ENCODE results near the gene AVL9. TPM values are rescaled to one million over a fixed set of nuclear protein-coding genes. Genes with fewer than 3 reads are reported as not detected.
"Not testable (repeated sequence)": the region's sequence is repeated elsewhere in the genome, so short reads cannot be mapped to it uniquely, and the experiment has no call there.

The AVL9 gene
- total RNA-seq (10 to 100 TPM; 26.1 to 28.1 TPM), total RNA-seq (50.8 to 103 reads per million in 2 donors)

DNA sequence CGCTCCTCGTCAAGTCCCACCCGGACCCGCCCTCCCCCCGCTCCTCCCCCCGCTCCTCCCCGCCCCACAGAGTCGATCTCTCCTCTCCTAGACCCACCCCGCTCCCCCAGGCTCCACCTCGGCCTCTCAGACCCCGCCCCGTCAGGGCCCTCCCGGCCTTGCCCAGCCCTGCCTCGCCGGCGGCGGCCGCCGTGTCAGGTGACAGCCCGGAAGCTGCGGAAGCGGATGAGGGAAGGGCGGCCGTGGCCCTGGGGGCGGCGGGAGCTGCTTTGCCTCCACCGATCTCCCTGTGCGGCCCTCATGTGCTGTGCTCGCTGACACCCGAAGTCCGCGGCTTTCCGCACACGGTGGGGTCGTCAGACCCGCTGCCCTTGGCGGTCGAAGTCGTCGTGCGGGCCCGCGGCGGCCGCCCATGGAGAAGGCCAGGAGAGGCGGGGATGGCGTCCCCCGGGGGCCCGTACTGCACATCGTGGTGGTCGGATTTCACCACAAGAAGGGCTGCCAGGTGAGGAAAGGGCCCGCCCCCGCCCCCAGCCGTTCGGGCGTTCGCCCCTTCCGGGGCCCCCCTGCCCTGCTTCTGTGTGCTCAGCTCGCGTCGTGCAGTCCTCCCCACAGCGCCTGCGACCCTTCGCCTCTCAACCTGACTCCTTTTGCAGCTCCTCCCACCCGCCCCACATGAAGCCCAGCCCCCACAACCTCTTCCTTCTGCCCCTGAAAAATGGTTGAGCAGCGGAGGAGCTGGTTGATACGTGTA is at the start of gene AVL9:
TSS of gene AVL9 (plus strand) at position 192 of the 754 bp plus-strand sequence. CDS start at position 413, 221 bp downstream.
- peak within 1 kb of the TSS; percentile 92 for H3K27ac Mint-ChIP-seq
- no peaks in the 10 kb centered on the region for H3K27me3 Mint-ChIP-seq
- peaks cover 30% of the 10 kb centered on the region for H3K4me1 Mint-ChIP-seq
- no peaks in the 10 kb centered on the region for H3K9me3 ChIP-seq (ENCODE audit: control insufficient read depth, low read length, poor library complexity, severe bottlenecking)
- H3K4me3 Mint-ChIP-seq = peak within 1 kb of the TSS; percentile 96
- peak; percentile 96 for ATAC-seq
- no peaks in the 10 kb centered on the region for H3K36me3 Mint-ChIP-seq (ENCODE audit: low read depth)
- DNase-seq = peak; percentile 99

DNA sequence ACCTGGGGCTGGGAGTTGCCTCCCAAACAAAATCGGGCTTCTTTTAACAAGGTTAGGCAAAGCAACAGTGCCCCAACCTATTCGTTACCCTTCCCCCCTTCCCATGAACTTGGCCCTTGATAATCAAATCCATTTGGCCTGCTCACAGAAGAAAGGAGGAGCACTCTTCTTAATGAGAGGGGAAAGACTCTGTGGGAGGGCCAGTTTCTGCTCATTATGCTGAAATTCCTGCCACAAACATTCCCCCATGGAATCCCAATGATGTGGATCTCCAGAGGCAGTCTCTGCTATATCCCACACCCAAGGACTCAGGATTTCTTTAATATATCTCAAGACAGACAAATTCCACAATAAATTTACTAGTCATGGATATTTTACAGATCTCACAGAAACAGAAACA is 48.1 kb upstream of the AVL9 start:
- Mint-ChIP-seq H3K4me1 (no peaks in the 10 kb centered on the region), H3K4me3 (no peak overlapping the region), H3K27me3 (no peaks in the 10 kb centered on the region), H3K27ac (no peak overlapping the region), H3K36me3 (ENCODE audit: low read depth) (no peaks in the 10 kb centered on the region)
- H3K9me3 ChIP-seq (ENCODE audit: control insufficient read depth, low read length, poor library complexity, severe bottlenecking) = no peaks in the 10 kb centered on the region
- DNase-seq (no peak), ATAC-seq (no peak)

DNA sequence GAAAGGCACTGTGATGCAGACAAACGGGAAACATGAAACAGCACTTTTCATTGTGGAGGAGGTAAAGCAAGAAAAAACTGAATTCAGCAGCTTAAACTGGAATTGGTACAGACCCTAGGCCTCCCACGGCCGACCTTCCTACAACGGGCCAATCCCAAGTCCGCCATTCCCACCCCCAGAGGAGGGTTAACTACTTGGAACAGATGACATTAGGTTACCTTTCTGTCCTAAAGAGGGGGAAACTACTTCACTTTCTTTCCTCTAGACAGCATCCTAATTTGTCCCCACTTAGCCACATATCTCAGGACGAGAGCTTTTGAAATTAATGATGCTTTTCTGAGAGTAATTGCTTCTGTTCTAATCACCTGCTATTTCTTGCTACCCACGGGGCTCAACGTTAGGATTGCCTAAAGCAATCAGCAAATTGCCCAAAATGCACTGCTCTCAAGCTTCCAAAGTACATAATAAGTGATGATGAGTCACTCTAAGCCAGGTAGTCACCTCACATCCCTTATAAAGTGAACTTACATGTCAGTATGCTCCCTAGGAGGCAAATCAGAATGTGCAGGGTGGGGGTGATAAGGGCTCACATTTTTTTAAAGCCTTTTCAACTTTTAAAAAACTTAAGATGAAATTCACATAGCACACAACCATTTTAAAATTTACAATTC is 41.8 kb upstream of the AVL9 start:
- H3K27ac Mint-ChIP-seq = no peak overlapping the region
- H3K4me1 Mint-ChIP-seq = no peaks in the 10 kb centered on the region
- DNase-seq (no peak), ATAC-seq (no peak)
- no peak overlapping the region for H3K4me3 Mint-ChIP-seq
- H3K27me3 Mint-ChIP-seq = peaks cover 31% of the 10 kb centered on the region
- H3K36me3 Mint-ChIP-seq (ENCODE audit: low read depth) = no peaks in the 10 kb centered on the region
- no peaks in the 10 kb centered on the region for H3K9me3 ChIP-seq (ENCODE audit: control insufficient read depth, low read length, poor library complexity, severe bottlenecking)

DNA sequence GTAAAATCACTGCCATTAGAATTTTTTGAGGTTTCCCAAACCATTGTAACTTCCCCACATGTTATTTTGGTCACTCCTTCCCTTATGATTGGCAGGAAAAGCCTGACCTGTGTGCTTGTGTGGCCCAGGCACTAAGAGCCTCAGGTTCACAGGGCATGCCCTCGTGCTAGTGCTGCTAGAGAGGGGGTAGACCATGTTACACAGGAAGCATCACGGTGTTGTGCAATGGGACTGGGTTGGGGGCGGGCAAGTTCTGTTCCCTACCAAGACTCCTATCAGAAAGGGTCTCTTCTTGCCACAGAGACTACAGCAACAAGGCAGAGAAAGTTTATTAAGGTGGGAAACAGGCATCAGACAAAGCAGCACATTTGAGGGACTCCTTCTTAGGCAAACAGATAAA is 37.3 kb upstream of the AVL9 start:
- no peak for DNase-seq

DNA sequence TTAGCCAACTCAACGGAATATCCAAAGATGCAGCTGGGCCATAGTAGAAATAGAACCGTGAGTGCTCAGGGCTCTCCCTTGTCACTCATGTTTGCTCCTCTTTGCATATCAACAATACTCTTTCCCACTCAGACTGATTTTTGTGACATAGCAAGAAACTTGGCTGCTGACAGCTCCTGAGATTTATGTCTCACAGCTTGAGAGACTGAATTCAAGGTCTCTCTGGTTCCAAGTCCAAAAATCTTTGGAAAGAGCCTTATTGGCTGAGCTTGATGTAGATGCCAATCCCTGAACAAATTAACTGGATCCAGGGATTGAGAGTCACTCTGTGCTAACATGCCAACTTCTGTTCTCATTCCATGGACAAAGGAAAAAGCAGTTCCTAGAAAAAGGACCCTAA is 35.5 kb upstream of the AVL9 start:
- DNase-seq (no peak), ATAC-seq (no peak)
- no peaks in the 10 kb centered on the region for H3K4me1 Mint-ChIP-seq
- no peaks in the 10 kb centered on the region for H3K36me3 Mint-ChIP-seq (ENCODE audit: low read depth)
- H3K27me3 Mint-ChIP-seq = peaks cover 28% of the 10 kb centered on the region
- H3K27ac Mint-ChIP-seq = no peak overlapping the region
- H3K9me3 ChIP-seq (ENCODE audit: control insufficient read depth, low read length, poor library complexity, severe bottlenecking) = no peaks in the 10 kb centered on the region
- H3K4me3 Mint-ChIP-seq = no peak overlapping the region

More for the DNA sequence above, 37.3 kb upstream of the AVL9 start:
- no peak for ATAC-seq
- no peaks in the 10 kb centered on the region for H3K9me3 ChIP-seq (ENCODE audit: control insufficient read depth, low read length, poor library complexity, severe bottlenecking)
- Mint-ChIP-seq H3K36me3 (ENCODE audit: low read depth) (no peaks in the 10 kb centered on the region), H3K27me3 (peaks cover 44% of the 10 kb centered on the region), H3K27ac (no peak overlapping the region), H3K4me3 (no peak overlapping the region), H3K4me1 (no peaks in the 10 kb centered on the region)

DNA sequence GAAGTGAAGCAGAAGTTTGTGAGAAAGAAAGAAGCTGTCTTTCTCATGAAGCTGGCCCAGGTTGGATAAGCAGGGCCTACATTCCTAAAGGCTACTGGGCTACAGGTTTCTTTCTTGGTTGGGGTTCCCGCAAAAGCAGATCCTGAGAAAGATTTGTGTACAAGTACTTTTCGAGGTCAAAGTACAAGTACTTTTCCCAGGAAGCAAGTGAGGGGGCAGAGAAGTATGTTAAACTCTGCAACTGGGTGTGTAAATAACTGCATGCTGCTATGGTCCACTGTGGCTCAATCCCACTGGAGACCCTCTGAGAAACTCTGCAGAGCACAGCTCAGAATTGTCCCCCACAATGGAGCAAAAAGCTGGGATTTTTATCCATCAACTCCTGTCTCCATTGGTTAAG is 33.8 kb upstream of the AVL9 start:
- no peaks in the 10 kb centered on the region for H3K36me3 Mint-ChIP-seq (ENCODE audit: low read depth)
- H3K27ac Mint-ChIP-seq = no peak overlapping the region
- no peak overlapping the region for H3K4me3 Mint-ChIP-seq
- H3K4me1 Mint-ChIP-seq = no peaks in the 10 kb centered on the region
- H3K9me3 ChIP-seq (ENCODE audit: control insufficient read depth, low read length, poor library complexity, severe bottlenecking) = no peaks in the 10 kb centered on the region
- no peak for DNase-seq
- H3K27me3 Mint-ChIP-seq = peaks cover 28% of the 10 kb centered on the region
- ATAC-seq = no peak

DNA sequence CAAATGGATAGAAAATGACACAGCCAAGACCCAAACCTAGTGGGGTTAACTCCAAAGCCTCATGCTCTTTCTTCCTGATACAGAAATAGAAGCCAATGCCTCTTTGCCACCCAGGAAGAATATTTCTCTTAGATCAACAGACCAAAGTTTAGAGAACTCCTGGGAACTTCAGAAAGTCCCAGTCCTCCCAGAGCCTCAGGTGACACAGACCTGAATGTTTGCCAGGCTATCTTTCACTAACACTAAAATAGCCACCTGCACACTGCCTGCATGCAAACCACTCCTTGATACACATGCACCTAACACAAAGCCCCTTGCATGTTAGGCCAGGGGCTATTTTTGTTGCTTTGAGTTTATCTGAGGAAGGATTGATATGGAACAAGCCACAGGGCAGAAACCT is 32.8 kb upstream of the AVL9 start:
- H3K36me3 Mint-ChIP-seq (ENCODE audit: low read depth) = no peaks in the 10 kb centered on the region
- no peak overlapping the region for H3K4me3 Mint-ChIP-seq
- DNase-seq = no peak
- peaks cover 22% of the 10 kb centered on the region for H3K27me3 Mint-ChIP-seq
- H3K4me1 Mint-ChIP-seq = no peaks in the 10 kb centered on the region
- no peak overlapping the region for H3K27ac Mint-ChIP-seq
- ATAC-seq = no peak
- no peaks in the 10 kb centered on the region for H3K9me3 ChIP-seq (ENCODE audit: control insufficient read depth, low read length, poor library complexity, severe bottlenecking)

DNA sequence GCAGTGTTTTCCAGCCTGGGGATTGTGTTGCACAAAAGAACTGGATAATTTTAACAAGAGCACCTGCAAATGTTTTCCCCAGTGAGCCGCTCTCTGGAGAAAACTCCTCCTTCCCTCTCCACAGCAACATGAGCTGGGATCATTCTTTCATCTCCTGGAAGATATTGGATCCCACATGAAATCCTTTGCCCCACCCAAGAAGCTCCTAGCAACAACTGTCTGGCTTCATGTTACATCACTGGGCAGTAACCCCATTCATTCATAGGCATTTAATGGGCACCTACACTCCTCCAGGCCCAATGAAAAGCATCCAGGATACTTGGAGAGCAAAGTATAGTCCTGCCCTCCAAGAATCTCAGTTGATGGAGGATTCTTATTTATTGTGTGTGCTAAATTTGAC is 32.3 kb upstream of the AVL9 start:
- ATAC-seq = no peak
- Mint-ChIP-seq H3K4me3 (no peak overlapping the region), H3K36me3 (ENCODE audit: low read depth) (no peaks in the 10 kb centered on the region), H3K4me1 (no peaks in the 10 kb centered on the region), H3K27ac (no peak overlapping the region), H3K27me3 (peaks cover 17% of the 10 kb centered on the region)
- DNase-seq = no peak
- H3K9me3 ChIP-seq (ENCODE audit: control insufficient read depth, low read length, poor library complexity, severe bottlenecking) = no peaks in the 10 kb centered on the region

DNA sequence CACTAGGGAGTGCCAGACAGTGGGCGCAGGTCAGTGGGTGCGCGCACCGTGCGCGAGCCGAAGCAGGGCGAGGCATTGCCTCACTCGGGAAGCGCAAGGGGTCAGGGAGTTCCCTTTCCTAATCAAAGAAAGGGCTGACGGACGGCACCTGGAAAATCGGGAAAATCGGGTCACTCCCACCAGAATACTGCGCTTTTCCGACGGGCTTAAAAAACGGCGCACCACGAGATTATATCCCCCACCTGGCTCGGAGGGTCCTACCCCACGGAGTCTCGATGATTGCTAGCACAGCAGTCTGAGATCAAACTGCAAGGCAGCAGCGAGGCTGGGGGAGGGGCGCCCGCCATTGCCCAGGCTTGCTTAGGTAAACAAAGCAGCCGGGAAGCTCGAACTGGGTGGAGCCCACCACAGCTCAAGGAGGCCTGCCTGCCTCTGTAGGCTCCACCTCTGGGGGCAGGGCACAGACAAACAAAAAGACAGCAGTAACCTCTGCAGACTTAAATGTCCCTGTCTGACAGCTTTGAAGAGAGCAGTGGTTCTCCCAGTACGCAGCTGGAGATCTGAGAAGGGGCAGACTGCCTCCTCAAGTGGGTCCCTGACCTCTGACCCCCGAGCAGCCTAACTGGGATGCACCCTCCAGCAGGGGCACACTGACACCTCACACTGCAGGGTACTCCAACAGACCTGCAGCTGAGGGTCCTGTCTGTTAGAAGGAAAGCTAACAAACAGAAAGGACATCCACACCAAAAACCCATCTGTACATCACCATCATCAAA is 30.5 kb upstream of the AVL9 start:
- not testable (repeated sequence) for DNase-seq; H3K27ac Mint-ChIP-seq; H3K4me1 Mint-ChIP-seq; H3K36me3 Mint-ChIP-seq (ENCODE audit: low read depth); ATAC-seq; H3K9me3 ChIP-seq (ENCODE audit: control insufficient read depth, low read length, poor library complexity, severe bottlenecking); H3K4me3 Mint-ChIP-seq
- H3K27me3 Mint-ChIP-seq = peaks cover 15% of the 10 kb centered on the region

DNA sequence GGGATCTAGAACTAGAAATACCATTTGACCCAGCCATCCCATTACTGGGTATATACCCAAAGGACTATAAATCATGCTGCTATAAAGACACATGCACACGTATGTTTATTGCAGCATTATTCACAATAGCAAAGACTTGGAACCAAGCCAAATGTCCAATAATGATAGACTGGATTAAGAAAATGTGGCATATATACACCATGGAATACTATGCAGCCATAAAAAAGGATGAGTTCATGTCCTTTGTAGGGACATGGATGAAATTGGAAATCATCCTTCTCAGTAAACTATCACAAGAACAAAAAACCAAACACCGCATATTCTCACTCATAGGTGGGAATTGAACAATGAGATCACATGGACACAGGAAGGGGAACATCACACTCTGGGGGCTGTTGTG is 25.3 kb upstream of the AVL9 start:
- not testable (repeated sequence) for DNase-seq; H3K4me1 Mint-ChIP-seq; H3K4me3 Mint-ChIP-seq; H3K36me3 Mint-ChIP-seq (ENCODE audit: low read depth); H3K27me3 Mint-ChIP-seq; ATAC-seq; H3K9me3 ChIP-seq (ENCODE audit: control insufficient read depth, low read length, poor library complexity, severe bottlenecking); H3K27ac Mint-ChIP-seq

DNA sequence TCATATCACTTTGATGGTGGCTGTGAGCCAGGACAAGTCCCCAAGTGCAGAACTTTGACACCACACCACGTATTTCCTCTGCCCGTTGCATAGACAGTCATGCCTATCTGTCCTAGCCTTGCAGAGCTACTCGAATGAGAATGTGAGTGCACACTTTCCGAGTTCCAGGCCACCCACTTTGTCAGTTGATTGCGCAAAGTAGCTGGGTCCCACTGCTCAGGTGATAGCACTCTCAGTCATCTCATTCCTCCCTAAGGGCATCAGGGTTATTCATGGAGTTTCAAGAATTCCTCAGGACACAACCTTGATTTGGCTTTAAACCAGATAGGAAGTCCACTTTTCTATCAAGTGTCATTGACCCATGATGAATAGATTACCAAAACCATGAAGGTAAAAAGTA is 24.4 kb upstream of the AVL9 start:
- no peaks in the 10 kb centered on the region for H3K9me3 ChIP-seq (ENCODE audit: control insufficient read depth, low read length, poor library complexity, severe bottlenecking)
- H3K4me1 Mint-ChIP-seq = no peaks in the 10 kb centered on the region
- H3K4me3 Mint-ChIP-seq = no peak overlapping the region
- DNase-seq (no peak), ATAC-seq (no peak)
- H3K27ac Mint-ChIP-seq = no peak overlapping the region
- peaks cover 2% of the 10 kb centered on the region for H3K36me3 Mint-ChIP-seq (ENCODE audit: low read depth)
- H3K27me3 Mint-ChIP-seq = peaks cover 5% of the 10 kb centered on the region

DNA sequence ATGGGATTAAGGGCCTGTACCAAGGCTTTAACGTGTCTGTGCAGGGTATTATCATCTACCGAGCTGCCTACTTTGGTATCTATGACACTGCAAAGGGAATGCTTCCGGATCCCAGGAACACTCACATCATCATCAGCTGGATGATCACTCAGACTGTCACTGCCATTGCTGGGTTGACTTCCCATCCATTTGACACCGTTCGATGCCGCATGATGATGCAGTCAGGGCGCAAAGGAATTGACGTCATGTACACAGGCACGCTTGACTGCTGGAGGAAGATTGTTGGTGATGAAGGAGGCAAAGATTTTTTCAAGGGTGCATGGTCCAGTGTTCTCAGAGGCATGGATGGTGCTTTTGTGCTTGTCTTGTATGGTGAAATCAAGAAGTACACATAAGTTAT is 23.3 kb upstream of the AVL9 start:
- ATAC-seq = no peak
- H3K9me3 ChIP-seq (ENCODE audit: control insufficient read depth, low read length, poor library complexity, severe bottlenecking) = no peaks in the 10 kb centered on the region
- Mint-ChIP-seq H3K36me3 (ENCODE audit: low read depth) (peaks cover 2% of the 10 kb centered on the region), H3K27me3 (peaks cover 5% of the 10 kb centered on the region), H3K27ac (no peak overlapping the region), H3K4me1 (no peaks in the 10 kb centered on the region), H3K4me3 (no peak overlapping the region)
- no peak for DNase-seq

DNA sequence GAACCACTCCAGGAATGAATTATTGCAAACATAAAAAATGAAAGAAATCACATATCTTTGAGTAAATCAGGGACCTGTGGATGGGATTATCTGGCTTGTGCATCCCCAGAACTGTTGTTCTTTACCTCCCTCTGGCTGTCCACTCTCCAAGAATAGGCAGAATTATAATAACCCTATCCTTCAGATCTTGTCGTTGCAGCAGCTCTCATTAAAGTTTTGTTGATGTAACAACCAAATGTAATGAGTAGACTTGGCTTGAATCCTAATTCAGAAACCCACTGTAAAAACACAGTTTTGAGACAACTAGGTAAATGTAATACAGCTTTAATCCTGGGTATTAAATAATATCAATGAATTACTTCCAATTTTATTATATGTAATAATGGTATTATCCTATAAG is 21.3 kb upstream of the AVL9 start:
- no peak overlapping the region for H3K4me3 Mint-ChIP-seq
- ATAC-seq (no peak), DNase-seq (no peak)
- H3K9me3 ChIP-seq (ENCODE audit: control insufficient read depth, low read length, poor library complexity, severe bottlenecking) = no peaks in the 10 kb centered on the region
- H3K4me1 Mint-ChIP-seq = no peaks in the 10 kb centered on the region
- no peak overlapping the region for H3K27ac Mint-ChIP-seq
- H3K27me3 Mint-ChIP-seq = peaks cover 5% of the 10 kb centered on the region
- peaks cover 2% of the 10 kb centered on the region for H3K36me3 Mint-ChIP-seq (ENCODE audit: low read depth)

All from T-helper 17 cell (primary cell).